WTC11 (cell line): ENCODE results near the gene MIA2. TPM values are rescaled to one million over a fixed set of nuclear protein-coding genes. Genes with fewer than 3 reads are reported as not detected.
"Not testable (repeated sequence)": the region's sequence is repeated elsewhere in the genome, so short reads cannot be mapped to it uniquely, and the experiment has no call there.

Experiments
- ATAC-seq: fragments of 200-7000 bp; cut with Tn5 transposase; 2 replicates; pipeline ENCODE4 v1.10.0; 2021; ENCODE audit warnings: mild to moderate bottlenecking, moderate library complexity
- CTCF ChIA-PET: fragments of 300-600 bp; sonication (Branson Sonifier 250); formaldehyde crosslinking; loops from one replicate; lab custom pipeline; 2021; ENCODE audit warnings: antibody characterized with exemption; lab: Charles Lee
- POLR2A ChIA-PET: fragments of 350-600 bp; sonication (Branson Sonifier 250); formaldehyde crosslinking; loops from one replicate; lab custom pipeline; 2021; ENCODE audit warnings: antibody characterized with exemption; lab: Charles Lee
- DNase-seq: peaks from one replicate; pipeline ENCODE4 v3.0.0; 2021; ENCODE audit warnings: low spot score
- H3K27ac Mint-ChIP-seq: 2 replicates; pipeline ENCODE4 v1.8.0; 2021; ENCODE audit warnings: mixed read lengths
- H3K27me3 Mint-ChIP-seq: 2 replicates; pipeline ENCODE4 v1.8.0; 2021; ENCODE audit warnings: low read depth, mild to moderate bottlenecking, moderate library complexity, mixed read lengths
- H3K36me3 Mint-ChIP-seq: 2 replicates; pipeline ENCODE4 v1.8.0; 2021; ENCODE audit warnings: mixed read lengths
- H3K4me1 Mint-ChIP-seq: 2 replicates; pipeline ENCODE4 v1.8.0; 2022; ENCODE audit warnings: mixed read lengths
- H3K4me3 Mint-ChIP-seq: 2 replicates; pipeline ENCODE4 v1.8.0; 2021; ENCODE audit warnings: mild to moderate bottlenecking, moderate library complexity, mixed read lengths
- H3K9me3 Mint-ChIP-seq: 2 replicates; pipeline ENCODE4 v1.8.0; 2021; ENCODE audit warnings: mixed read lengths
- ATF1 ChIP-seq: sonication (generic); formaldehyde crosslinking; IDR thresholded peaks from 2 replicates; pipeline ENCODE4 v1.8.1; 2023; ENCODE audit warnings: mild to moderate bottlenecking, moderate library complexity, missing genetic modification reagents
- ATF2 ChIP-seq: sonication (generic); formaldehyde crosslinking; IDR thresholded peaks from 2 replicates; pipeline ENCODE4 v1.8.1; 2022; ENCODE audit warnings: low read depth, missing genetic modification reagents, borderline replicate concordance
- E2F1 ChIP-seq: sonication (generic); formaldehyde crosslinking; IDR thresholded peaks from 2 replicates; pipeline ENCODE4 v1.8.0; 2022; ENCODE audit warnings: mild to moderate bottlenecking, missing genetic modification reagents
- ERG ChIP-seq: fragments of 250-450 bp; sonication (Bioruptor Pico); IDR thresholded peaks from 2 replicates; pipeline ENCODE4 v1.8.0; 2021; ENCODE audit warnings: mild to moderate bottlenecking
- GABPB1 ChIP-seq: sonication (generic); formaldehyde crosslinking; IDR thresholded peaks from 2 replicates; pipeline ENCODE4 v1.8.1; 2023; ENCODE audit warnings: mild to moderate bottlenecking, missing genetic modification reagents
- HMGA2 ChIP-seq: fragments of 250-450 bp; sonication (Bioruptor Pico); IDR thresholded peaks from 2 replicates; pipeline ENCODE4 v1.4.0; 2021; ENCODE audit warnings: mild to moderate bottlenecking, moderate library complexity
- JAZF1 ChIP-seq: fragments of 250-450 bp; sonication (Bioruptor Pico); IDR thresholded peaks from 2 replicates; pipeline ENCODE4 v1.9.0; 2021; ENCODE audit warnings: moderate library complexity, mild to moderate bottlenecking, inconsistent platforms
- MLX ChIP-seq: sonication (generic); formaldehyde crosslinking; IDR thresholded peaks from 2 replicates; pipeline ENCODE4 v1.8.1; 2023; ENCODE audit warnings: mild to moderate bottlenecking, missing genetic modification reagents, moderate library complexity
- MXD4 ChIP-seq: fragments of 250-450 bp; sonication (Bioruptor Pico); IDR thresholded peaks from 2 replicates; pipeline ENCODE4 v1.8.0; 2021; ENCODE audit warnings: mild to moderate bottlenecking, moderate library complexity, borderline replicate concordance
- NFE2L1 ChIP-seq: sonication (generic); formaldehyde crosslinking; IDR thresholded peaks from 2 replicates; pipeline ENCODE4 v1.8.1; 2023; ENCODE audit warnings: missing genetic modification reagents
- SMAD4 ChIP-seq: sonication (generic); formaldehyde crosslinking; IDR thresholded peaks from 2 replicates; pipeline ENCODE4 v1.8.0; 2022; ENCODE audit warnings: mild to moderate bottlenecking, missing genetic modification reagents
- ZNF138 ChIP-seq: sonication (generic); formaldehyde crosslinking; conservative IDR thresholded peaks from 2 replicates; pipeline ENCODE4 v1.8.1; 2022; ENCODE audit warnings: mild to moderate bottlenecking, moderate library complexity, missing genetic modification reagents
- ZNF232 ChIP-seq: sonication (generic); formaldehyde crosslinking; IDR thresholded peaks from 2 replicates; pipeline ENCODE4 v1.8.0; 2022; ENCODE audit warnings: mild to moderate bottlenecking, missing genetic modification reagents
- ZNF423 ChIP-seq: fragments of 250-450 bp; sonication (Bioruptor Pico); IDR thresholded peaks from 2 replicates; pipeline ENCODE4 v2.1.2; 2022; ENCODE audit warnings: mild to moderate bottlenecking, moderate library complexity
- ZNF671 ChIP-seq: fragments of 250-450 bp; sonication (Bioruptor Pico); IDR thresholded peaks from 2 replicates; pipeline ENCODE4 v1.8.0; 2021; ENCODE audit warnings: mild to moderate bottlenecking
- total RNA-seq: library from RNA; stranded (reverse); gene quantifications from 3 replicates; pipeline ENCODE4 v1.2.3, GENCODE V29; 2021
- TF ChIP-seq, protein P1 (sequence below): fragments of 250-450 bp; sonication (Bioruptor Pico); IDR thresholded peaks from 2 replicates; pipeline ENCODE4 v1.9.0; 2021; ENCODE audit warnings: moderate library complexity, mild to moderate bottlenecking, inconsistent platforms, borderline replicate concordance

MIA2 gene
- total RNA-seq, 1 experiment from 2014 or later, result 11.3 TPM

DNA sequence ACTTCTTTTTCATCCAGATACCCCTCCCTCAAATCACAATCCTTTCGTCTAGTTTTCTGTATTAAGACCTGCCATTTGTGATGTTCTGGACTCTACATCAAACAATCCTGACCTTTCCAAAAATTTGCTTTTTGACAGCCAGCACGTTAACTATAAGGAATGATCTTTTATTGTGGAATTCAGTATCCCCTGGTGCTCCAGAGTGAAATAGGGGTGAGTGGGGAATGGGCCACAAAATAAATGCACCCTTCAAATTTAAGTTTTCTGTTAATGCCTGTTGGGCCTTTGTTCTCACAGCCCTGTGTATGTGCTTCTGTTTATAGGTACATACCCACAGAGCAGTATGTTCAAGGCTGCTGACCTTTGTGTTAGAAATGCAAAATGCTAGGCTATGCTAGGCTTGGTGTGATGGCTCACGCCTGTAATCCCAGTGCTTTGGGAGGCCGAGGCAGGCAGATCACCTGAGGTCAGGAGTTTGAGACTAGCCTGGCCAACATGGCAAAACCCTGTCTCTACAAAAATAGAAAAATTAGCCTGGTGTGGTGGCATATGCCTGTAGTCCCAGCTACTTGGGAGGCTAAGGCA lies 46.7 kb upstream of the MIA2 start (continued):
- TF ChIP-seq, protein P1, sequence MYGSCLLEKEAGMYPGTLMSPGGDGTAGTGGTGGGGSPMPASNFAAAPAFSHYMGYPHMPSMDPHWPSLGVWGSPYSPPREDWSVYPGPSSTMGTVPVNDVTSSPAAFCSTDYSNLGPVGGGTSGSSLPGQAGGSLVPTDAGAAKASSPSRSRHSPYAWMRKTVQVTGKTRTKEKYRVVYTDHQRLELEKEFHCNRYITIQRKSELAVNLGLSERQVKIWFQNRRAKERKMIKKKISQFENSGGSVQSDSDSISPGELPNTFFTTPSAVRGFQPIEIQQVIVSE (CRISPR knock-in tag), result no peak
- TF ChIP-seq MXD4 (no peak), ATF2 (CRISPR knock-in tag) (no peak), ERG (CRISPR knock-in tag) (no peak), HMGA2 (no peak), JAZF1 (CRISPR knock-in tag) (no peak), ZNF671 (CRISPR knock-in tag) (no peak)

GRCh38 chr14:39203659-39204606 lies 29.8 kb upstream of the MIA2 start:
- ATAC-seq (peak; percentile 73), DNase-seq (peak; percentile 44)
- CTCF ChIA-PET, result interaction anchor here (0.6 to 1.4 kb wide), 2 partner anchors 14 to 28 kb away, joined by 3 to 4 read pairs; no protein-coding TSS in a partner anchor
- Mint-ChIP-seq H3K27ac (peak overlapping the region; percentile 59), H3K9me3 (peaks cover 11% of the 10 kb centered on the region), H3K27me3 (no peaks in the 10 kb centered on the region), H3K4me1 (peaks cover 18% of the 10 kb centered on the region), H3K36me3 (no peaks in the 10 kb centered on the region), H3K4me3 (no peak overlapping the region)
- TF ChIP-seq ZNF232 (no peak), ZNF423 (peak; percentile 63; the same call in 1 of the 2 replicates), ZNF138 (CRISPR knock-in tag) (no peak), NFE2L1 (peak; percentile 92), E2F1 (no peak), MLX (CRISPR knock-in tag) (no peak), GABPB1 (CRISPR knock-in tag) (0 out of 2 replicates have a peak, but pooled peaks have one; percentile 21), SMAD4 (CRISPR knock-in tag) (no peak), ATF1 (no peak), ERG (CRISPR knock-in tag) (no peak)
- POLR2A ChIA-PET, result interaction anchor here (1.1 to 1.2 kb wide), 2 partner anchors 34 to 228 kb away, joined by 4 to 7 read pairs; partner anchors contain the start of genes FBXO33 and TRAPPC6B

- Mint-ChIP-seq H3K4me1 (peaks cover 23% of the 10 kb centered on the region), H3K9me3 (peaks cover 11% of the 10 kb centered on the region)
- ATAC-seq, H3K27me3 Mint-ChIP-seq, DNase-seq, H3K4me3 Mint-ChIP-seq, H3K27ac Mint-ChIP-seq, CTCF ChIA-PET, POLR2A ChIA-PET, H3K36me3 Mint-ChIP-seq: not testable (repeated sequence)
Measured at GRCh38 chr14:39207430-39207829, 26.3 kb upstream of the MIA2 start.
